Endothelial cell of umbilical vein (primary cell): Measurements from ENCODE around the gene TCF7L2.

Experiments used
- EZH2 ChIP-seq: IDR thresholded peaks from 2 replicates; pipeline ENCODE4 v1.6.1; 2012; ENCODE audit warnings: borderline replicate concordance, low read depth, mild to moderate bottlenecking, moderate library complexity, low read length, inconsistent platforms; ENCODE audit not compliant: severe bottlenecking
- JUN ChIP-seq: IDR thresholded peaks from 2 replicates; pipeline ENCODE4 v1.6.1; 2011; ENCODE audit warnings: borderline replicate concordance, low read depth; ENCODE audit not compliant: insufficient read length, insufficient read depth
- MYC ChIP-seq: IDR thresholded peaks from one replicate; pipeline ENCODE4 v1.6.1; 2011; ENCODE audit warnings: mild to moderate bottlenecking, low read depth, low read length
- POLR2A ChIP-seq: IDR thresholded peaks from 2 replicates; pipeline ENCODE4 v1.6.1; 2012; ENCODE audit warnings: low read depth, mild to moderate bottlenecking, control low read depth, low read length
- POLR2AphosphoS5 ChIP-seq: IDR thresholded peaks from 2 replicates; pipeline ENCODE4 v1.6.1; 2012; ENCODE audit warnings: low read depth, mild to moderate bottlenecking, control low read depth, low read length, moderate library complexity; ENCODE audit not compliant: insufficient read depth
- TF ChIP-seq, protein P1 (sequence below), 2 donors: IDR thresholded peaks; 1 replicate in 1 of 2; 2 replicates in 1 of 2; pipeline ENCODE4 v1.5.1; 2011; ENCODE audit warnings: low read length in 2 of 2, mild to moderate bottlenecking in 2 of 2, moderate library complexity in 2 of 2, control low read depth in 1 of 2, inconsistent platforms in 1 of 2, low read depth in 1 of 2; ENCODE audit not compliant: insufficient read depth in 1 of 2; ENCODE audit errors: extremely low read depth in 1 of 2

DNA sequence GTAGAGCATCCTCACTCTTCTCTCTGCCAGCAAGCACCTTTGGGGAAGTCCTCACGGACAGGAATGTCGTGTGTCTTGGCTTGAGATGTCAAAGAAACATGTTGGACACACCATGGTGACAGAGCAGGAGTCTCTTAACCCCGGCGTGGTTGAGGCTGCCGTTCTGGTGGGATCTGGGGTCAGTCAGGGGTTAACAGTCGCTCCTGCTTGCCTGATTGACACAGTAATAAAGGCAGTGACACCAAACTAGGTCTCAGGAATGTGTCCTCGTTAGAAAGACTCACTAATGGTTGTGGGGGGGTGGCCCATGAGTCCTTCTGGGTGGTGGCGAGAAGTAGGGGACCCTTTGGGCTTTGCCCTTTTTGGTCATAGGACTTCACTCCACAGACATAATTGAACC is 69.0 kb downstream of the TCF7L2 start:
- TF ChIP-seq EZH2: no peak
- TF ChIP-seq, protein P1, sequence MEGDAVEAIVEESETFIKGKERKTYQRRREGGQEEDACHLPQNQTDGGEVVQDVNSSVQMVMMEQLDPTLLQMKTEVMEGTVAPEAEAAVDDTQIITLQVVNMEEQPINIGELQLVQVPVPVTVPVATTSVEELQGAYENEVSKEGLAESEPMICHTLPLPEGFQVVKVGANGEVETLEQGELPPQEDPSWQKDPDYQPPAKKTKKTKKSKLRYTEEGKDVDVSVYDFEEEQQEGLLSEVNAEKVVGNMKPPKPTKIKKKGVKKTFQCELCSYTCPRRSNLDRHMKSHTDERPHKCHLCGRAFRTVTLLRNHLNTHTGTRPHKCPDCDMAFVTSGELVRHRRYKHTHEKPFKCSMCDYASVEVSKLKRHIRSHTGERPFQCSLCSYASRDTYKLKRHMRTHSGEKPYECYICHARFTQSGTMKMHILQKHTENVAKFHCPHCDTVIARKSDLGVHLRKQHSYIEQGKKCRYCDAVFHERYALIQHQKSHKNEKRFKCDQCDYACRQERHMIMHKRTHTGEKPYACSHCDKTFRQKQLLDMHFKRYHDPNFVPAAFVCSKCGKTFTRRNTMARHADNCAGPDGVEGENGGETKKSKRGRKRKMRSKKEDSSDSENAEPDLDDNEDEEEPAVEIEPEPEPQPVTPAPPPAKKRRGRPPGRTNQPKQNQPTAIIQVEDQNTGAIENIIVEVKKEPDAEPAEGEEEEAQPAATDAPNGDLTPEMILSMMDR (IDR thresholded peaks at IDR 0.05; ENCODE audit: extremely low read depth in 1 of 2, insufficient read depth in 1 of 2, low read depth in 1 of 2, low read length in 2 of 2): no peak
- TF ChIP-seq POLR2A: no peak
- no peak for TF ChIP-seq MYC
- no peak for TF ChIP-seq POLR2AphosphoS5
- no peak for TF ChIP-seq JUN
